Skin of body (tissue), 2 donors: Measurements from ENCODE around the gene EPHB1. TPM values are rescaled to one million over a fixed set of nuclear protein-coding genes. Genes with fewer than 3 reads are reported as not detected.

Experiments used
- DNase-seq: peaks from one replicate; lab custom pipeline; 2025; lab: John Stamatoyannopoulos, UW
- total RNA-seq: library from RNA; depleted of rRNA; stranded (reverse); fragments of >200 nt; gene quantifications from one replicate; pipeline ENCODE4 v1.2.3, GENCODE V29; 2014

Gene EPHB1
- total RNA-seq = 5.0 TPM

DNA sequence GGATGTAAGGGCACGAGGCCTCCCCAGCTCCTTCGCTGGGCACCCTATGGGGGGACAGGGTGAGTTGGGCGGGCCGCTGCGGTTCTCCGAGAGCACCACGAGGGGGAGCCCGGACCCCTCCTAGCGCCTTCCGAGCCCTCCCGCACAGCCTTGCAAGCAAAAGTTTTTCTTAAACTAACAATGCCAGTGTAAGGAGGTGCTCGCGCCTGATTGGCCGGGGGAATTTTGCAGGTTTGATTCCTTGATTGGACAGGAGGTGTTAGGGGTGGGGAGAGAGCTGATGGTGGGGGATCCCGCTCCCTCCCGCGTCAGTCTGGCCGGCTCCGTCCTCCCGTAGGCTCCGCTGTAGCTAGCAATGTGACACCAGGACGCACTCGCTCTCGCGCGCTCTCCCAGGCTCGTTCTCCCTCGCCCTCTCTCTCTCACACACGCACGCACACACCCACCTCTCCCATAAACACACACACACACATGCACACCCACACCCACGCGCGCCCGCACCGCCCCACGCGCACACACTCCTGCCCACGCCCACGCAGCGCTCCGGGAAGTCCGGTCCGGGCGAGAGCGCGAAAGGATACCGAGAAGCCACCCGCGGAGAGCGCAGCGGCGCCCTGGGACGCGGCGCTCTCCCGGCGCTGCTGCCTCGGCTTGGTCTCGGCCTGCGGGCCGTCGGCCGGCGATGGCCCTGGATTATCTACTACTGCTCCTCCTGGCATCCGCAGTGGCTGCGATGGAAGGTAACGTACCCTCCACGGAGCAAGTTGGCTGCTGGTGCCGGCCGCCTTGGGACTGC lies at the start of gene EPHB1:
Gene EPHB1 (plus strand): TSS at position 311 of the 796 bp plus-strand sequence.
- peak; percentile 90 for DNase-seq

DNA sequence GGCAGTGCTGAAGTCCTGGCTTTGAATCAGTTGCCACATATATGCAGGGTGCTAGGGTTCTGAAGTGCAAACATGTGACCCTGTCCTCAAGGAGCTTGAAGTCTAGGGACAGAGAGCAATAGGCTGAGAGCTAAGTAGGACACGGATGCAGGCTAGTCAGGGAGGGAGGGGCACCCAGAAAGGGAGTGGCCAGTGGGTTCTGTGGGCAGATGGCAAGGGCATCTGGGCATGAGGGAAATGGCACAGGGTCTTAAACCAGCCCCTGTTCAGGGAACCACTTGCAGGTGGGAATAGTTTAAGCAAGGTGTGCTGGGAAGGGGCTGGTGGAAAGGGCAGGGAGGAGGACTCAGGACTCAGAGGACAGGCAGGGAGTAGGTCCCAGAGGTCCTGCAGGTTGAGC lies 46.4 kb upstream of the EPHB1 start:
- no peak for DNase-seq

DNA sequence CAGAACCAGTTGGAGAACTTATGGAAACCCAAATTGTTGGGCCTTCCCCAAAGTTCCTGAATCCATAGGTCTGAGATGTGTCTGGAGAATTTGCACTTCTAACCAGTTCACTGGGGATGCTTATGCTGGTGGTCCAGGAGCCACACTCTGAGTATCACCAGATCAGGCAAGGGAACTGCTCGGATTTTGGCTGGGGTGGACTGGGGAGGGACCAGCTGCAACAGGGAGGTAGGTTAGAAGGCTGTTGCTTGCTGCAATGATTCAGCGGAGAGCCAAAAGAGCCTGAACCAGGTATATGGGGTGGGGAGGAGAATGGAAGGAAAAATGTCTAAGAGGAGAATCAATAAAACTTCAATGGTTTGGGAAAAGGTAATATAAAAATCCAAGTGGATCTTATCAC lies 45.9 kb upstream of the EPHB1 start:
- no peak for DNase-seq

DNA sequence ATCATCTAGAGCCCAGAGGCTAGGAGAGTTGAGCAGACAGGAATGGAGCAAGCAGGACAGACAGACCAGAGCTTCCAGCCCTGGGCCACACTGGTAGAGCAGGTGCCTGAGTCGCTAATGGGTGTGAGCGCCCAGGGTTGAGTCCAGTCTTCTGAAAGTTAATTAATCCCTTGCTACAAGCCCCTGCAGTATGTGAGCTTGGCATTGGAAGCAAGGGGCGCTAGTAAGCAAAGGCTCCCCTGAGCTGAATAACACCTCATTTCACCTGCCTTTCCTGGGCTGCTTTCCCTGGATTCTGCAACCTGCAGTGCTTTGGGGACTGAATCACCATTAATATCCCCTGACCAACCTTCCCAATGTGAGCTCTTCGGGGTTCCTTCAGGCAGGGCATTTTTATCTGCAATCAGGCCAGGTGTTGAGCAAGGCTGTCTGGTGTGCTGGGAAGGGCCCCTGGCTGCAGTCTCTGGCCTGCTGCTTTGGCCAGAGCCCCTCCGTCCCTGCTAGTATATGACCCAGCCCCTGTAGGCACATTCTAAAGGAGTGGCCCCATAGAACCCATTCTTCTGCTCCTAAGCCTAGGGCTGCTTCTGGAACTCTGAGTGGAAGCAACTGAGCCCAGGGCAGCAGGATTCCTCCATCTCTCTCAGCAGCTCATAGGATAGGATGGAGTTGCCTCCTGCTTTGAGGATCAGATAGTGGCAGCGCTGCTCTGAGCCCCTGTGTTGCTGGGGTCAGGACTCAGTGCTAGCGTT lies 45.1 kb upstream of the EPHB1 start:
- DNase-seq = no peak

GRCh38 chr3:134751831-134752230 lies 43.2 kb upstream of the EPHB1 start:
- no peak for DNase-seq

GRCh38 chr3:134752761-134753461 lies 42.1 kb upstream of the EPHB1 start:
- DNase-seq = no peak

GRCh38 chr3:134753999-134754742 lies 40.9 kb upstream of the EPHB1 start:
- no peak for DNase-seq

DNA sequence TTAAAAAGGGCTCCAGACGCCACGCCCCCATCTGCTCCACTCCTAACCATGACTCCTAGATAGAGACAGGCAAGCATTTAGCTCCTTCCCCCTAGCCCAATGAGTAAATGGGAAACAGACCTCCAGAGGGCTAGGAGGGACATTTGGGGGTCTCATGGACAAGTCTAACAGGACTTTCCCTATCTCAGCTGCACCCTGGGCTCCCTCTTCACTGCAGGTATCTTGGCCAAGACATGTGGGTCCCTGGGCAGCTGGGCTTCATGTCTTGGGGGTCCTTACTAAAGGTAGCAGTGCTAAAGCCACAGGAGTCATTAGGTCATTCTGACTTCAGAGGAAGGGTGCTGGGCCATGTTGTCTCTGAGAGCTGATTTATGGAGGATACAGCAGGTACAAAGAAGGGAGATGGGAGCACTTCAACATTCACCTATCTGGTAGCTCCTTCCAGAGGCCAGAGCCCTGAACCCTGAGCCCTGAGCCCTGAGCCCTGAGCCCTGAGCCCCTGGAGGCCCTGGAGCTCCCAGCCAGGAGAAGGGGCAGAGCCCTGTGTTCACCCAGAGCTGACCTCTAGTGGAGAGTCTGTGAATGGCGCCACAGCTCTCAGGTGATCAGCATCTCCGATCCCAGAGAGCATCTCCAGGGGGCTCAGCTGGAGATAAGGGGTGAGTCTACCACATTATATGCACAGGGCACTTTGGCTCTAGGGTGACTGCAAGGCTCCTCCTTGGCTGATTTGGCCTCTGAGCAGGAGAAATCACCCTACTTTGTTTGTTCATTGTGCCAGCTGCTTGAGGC lies 40.1 kb upstream of the EPHB1 start:
- no peak for DNase-seq

DNA sequence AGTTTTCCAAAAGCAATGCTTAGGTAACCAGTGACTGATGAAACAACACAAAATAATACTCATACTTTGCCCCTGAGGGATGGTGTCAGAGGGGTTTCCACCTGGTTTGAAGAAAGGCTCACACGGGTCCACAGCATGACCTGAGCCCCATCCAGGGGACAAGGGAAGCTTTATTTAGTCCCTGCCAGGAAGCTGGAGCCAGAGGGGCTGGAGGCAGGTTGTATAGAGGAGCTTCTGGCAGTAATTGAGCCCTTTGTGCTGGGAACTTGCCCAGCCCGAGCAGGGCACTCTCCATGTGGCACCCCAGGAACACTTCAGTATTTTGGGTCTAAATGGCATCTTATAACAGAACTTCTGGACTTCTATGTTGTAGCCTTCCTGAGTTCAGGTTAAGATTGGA lies 39.2 kb upstream of the EPHB1 start:
- no peak for DNase-seq

DNA sequence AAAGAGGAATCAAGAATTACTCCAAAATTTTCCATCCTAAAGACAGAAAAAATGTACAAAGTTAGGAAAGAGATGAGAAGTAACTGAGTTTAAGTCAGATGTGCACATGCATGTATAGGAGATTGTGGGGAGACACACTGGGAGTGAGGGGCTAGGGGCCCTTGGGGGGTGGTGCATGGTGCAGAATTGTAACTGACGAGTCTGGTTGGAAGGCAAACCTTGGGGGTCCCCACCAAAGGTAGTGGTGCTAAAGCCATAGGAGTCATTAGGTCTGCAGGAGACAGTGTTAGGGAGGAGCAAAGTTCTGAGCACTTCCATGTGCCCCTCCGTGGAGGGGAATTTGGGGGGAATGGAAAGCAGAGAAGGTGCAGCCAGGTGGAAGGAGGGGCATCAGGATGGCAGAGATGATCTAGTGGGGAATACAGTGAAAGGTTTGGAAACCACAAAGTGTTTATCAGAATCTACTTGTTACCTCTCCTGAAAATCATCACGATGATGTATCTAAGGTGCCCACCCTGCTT lies 37.5 kb upstream of the EPHB1 start:
- DNase-seq = no peak

GRCh38 chr3:134761213-134761612 lies 33.8 kb upstream of the EPHB1 start:
- no peak for DNase-seq

DNA sequence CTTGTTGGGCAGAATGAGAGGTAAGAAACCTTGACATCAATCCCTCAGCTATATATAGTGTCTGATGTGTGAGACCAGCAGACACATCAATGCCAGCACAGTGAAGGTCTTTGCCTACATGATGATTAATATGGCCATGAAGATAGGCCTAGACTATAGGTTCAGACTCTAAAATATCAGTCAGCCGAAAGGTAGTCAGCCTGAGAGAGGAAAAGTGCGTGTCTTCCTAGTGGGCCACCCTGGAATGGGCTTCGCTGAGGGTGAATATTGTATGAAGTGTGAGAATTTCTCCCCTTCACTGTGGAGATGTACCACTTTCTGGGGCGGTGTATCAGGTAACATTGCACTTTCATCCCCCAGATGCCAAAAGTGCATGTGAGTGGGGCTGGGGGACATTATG lies 33.0 kb upstream of the EPHB1 start:
- no peak for DNase-seq

GRCh38 chr3:134765468-134765867 lies 29.6 kb upstream of the EPHB1 start:
- DNase-seq = no peak

- DNase-seq = no peak
Observed at GRCh38 chr3:134766290-134766689, 28.8 kb upstream of the EPHB1 start.

GRCh38 chr3:134768116-134768515 lies 26.9 kb upstream of the EPHB1 start:
- no peak for DNase-seq

- DNase-seq = no peak
Observed at GRCh38 chr3:134768837-134769236, 26.2 kb upstream of the EPHB1 start.

DNA sequence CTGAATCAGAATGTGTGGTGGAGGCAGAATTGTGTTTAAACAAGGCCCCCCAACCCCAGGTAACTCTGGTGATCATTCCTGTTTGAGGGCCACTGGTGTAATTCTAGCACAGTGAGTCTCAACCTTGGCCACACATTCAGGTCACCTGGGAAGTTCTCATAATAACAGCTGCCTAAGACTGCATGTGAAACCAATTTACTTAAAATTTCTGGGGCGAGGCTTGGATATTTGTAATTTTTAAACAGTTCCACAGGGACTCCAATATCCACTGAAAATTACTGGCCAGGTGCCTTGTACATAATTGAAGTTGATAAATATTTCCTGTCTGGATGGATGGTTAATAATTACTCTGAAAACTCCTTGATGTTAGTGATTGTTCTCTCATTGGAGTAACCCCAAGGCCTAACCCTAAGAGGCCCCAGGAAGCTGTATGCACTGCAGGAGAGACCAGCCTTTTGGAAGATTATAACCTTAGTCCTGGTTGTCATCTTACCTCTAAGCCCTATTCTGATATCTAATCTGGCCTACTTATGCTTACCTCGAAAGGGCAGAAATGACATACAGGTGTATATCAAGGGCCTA lies 25.7 kb upstream of the EPHB1 start:
- no peak for DNase-seq

- DNase-seq = no peak
Observed at GRCh38 chr3:134772011-134772410, 23.0 kb upstream of the EPHB1 start.

DNA sequence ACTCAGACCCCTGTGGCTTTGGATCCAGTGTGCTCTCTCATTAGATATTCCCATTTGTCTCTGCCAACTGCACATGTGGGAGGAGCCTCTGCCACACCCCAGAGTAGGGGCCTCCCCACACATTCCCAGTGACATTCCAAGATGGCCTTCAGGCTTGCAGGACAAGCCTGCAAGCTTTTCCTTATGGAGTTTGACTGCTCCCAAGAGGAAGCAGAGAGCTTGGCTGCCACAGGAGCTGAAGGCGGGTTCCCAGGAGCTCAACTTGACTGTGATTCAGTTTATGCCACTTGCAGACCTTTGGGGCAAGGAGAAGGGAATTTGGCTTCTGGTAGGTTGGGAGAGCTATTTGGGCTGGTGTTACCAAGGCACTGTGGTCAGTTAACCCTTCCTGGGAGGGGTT lies 22.5 kb upstream of the EPHB1 start:
- DNase-seq = no peak

GRCh38 chr3:134775831-134776230 lies 19.2 kb upstream of the EPHB1 start:
- DNase-seq = no peak
